Ishikawa (cell line): ENCODE data around the gene IL36RN.

Experiments
- CEBPB ChIP-seq: IDR thresholded peaks from 2 replicates; pipeline ENCODE4 v1.6.1; 2012
- EP300 ChIP-seq: IDR thresholded peaks from 2 replicates; pipeline ENCODE4 v1.6.1; 2012; ENCODE audit warnings: borderline replicate concordance
- FOXM1 ChIP-seq: IDR thresholded peaks from 2 replicates; pipeline ENCODE4 v1.6.1; 2012; ENCODE audit warnings: low read depth, borderline replicate concordance
- MAX ChIP-seq: IDR thresholded peaks from 2 replicates; pipeline ENCODE4 v1.6.1; 2012
- RAD21 ChIP-seq: IDR thresholded peaks from 2 replicates; pipeline ENCODE4 v1.6.1; 2012; ENCODE audit warnings: low read depth
- REST ChIP-seq: IDR thresholded peaks from 2 replicates; pipeline ENCODE4 v1.6.1; 2012; ENCODE audit warnings: low read depth, mild to moderate bottlenecking
- TAF1 ChIP-seq: IDR thresholded peaks from 2 replicates; pipeline ENCODE4 v1.6.1; 2012; ENCODE audit warnings: low read depth, mild to moderate bottlenecking
- TCF12 ChIP-seq: IDR thresholded peaks from 2 replicates; pipeline ENCODE4 v1.6.1; 2012; ENCODE audit warnings: low read depth
- TEAD4 ChIP-seq: IDR thresholded peaks from 2 replicates; pipeline ENCODE4 v1.6.1; 2012
- USF1 ChIP-seq: IDR thresholded peaks from 2 replicates; pipeline ENCODE4 v1.6.1; 2012
- YY1 ChIP-seq: IDR thresholded peaks from 2 replicates; pipeline ENCODE4 v1.6.1; 2012; ENCODE audit warnings: low read depth
- ZBTB7A ChIP-seq: IDR thresholded peaks from 2 replicates; pipeline ENCODE4 v1.6.1; 2012; ENCODE audit warnings: low read depth

- TF ChIP-seq REST (no peak), RAD21 (no peak), MAX (no peak), EP300 (no peak), YY1 (no peak), TAF1 (no peak), FOXM1 (no peak), CEBPB (no peak), ZBTB7A (no peak), USF1 (no peak), TEAD4 (no peak), TCF12 (no peak)
These were observed 7.8 kb upstream of the IL36RN start for GRCh38 chr2:113050921-113051895.
